GM10266 (cell line): Measurements from ENCODE around the gene POU5F2.

Experiments used
- DNase-seq: peaks from one replicate; pipeline ENCODE4 v3.0.0; 2012; ENCODE audit errors: extremely low spot score
- CTCF ChIP-seq: IDR thresholded peaks from 2 replicates; pipeline ENCODE4 v1.5.1; 2012; ENCODE audit warnings: mild to moderate bottlenecking, low read depth; ENCODE audit not compliant: control insufficient read depth, insufficient read depth; ENCODE audit errors: missing control alignments

The POU5F2 gene

GRCh38 chr5:93741136-93741811 is at the start of gene POU5F2:
Gene POU5F2, minus strand, starts transcription at chr5:93741600. Its CDS starts 37 bp downstream, at chr5:93741563.
- DNase-seq: no peak
- TF ChIP-seq CTCF: no peak

GRCh38 chr5:93790401-93790800 is 49.0 kb upstream of the POU5F2 start:
- DNase-seq: no peak

GRCh38 chr5:93789173-93790067 is 48.0 kb upstream of the POU5F2 start:
- DNase-seq: no peak
- TF ChIP-seq CTCF: no peak

More at GRCh38 chr5:93790401-93790800, 49.0 kb upstream of the POU5F2 start:
- no peak for TF ChIP-seq CTCF

GRCh38 chr5:93787598-93787997 is 46.2 kb upstream of the POU5F2 start:
- no peak for DNase-seq
- TF ChIP-seq CTCF: no peak

GRCh38 chr5:93785475-93785874 is 44.1 kb upstream of the POU5F2 start:
- no peak for TF ChIP-seq CTCF
- DNase-seq: no peak

- no peak for DNase-seq
- no peak for TF ChIP-seq CTCF
These were observed 41.6 kb upstream of the POU5F2 start for GRCh38 chr5:93782978-93783377.

- DNase-seq: no peak
- no peak for TF ChIP-seq CTCF
These were observed 36.2 kb upstream of the POU5F2 start for GRCh38 chr5:93777620-93778019.
